Measurements from ENCODE around the gene TTC17. TPM values are rescaled to one million over a fixed set of nuclear protein-coding genes. Genes with fewer than 3 reads are reported as not detected.

Gene TTC17
- total RNA-seq, 2 experiments from 2014 or later: 48.7 to 51.2 TPM

DNA sequence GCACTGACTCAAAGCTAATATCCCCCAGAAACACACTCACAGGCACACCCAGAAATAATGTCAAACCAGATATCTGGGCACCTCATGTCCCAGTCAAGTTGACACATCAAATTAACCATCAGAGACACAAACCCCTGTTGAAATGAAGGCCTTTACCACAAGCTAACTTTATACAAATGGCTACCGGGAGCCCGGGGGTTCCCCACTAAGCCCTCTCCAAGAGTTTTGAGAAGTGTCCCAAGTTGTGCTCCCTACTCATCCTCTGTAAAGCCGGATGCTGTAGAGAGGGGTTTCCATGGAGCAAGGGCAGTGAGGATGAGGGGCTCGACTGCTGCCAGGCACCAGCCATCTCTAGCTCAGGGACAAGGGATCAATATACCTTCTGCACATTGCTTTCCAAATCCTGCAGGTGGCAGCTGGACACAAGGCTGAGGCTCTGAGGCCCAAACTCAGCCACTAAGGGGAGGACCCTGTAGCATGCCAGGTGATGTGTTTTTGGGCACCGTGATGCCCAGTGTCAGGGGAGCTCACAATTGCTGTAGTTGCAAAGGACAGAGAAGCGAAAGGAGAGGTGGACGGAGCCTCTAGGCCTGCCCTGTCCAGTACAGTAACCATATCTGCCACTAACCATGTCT is 145.7 kb downstream of the TTC17 start:
- ChIA-PET POLR2A (interaction anchor here (1.5 kb wide), 1 partner anchor 8 kb away, joined by 3 read pairs; no protein-coding TSS in a partner anchor), CTCF (interaction anchor here (0.8 to 3.6 kb wide), 5 partner anchors 12 to 346 kb away, joined by 3 to 12 read pairs (median 6); no protein-coding TSS in a partner anchor)
- H3K27me3 Mint-ChIP-seq: peaks cover 4% of the 10 kb centered on the region
- DNase-seq (peak; percentile 11), ATAC-seq (peak; percentile 45)
- H3K27ac Mint-ChIP-seq: no peak overlapping the region
- H3K4me3 Mint-ChIP-seq: no peak overlapping the region
- intact Hi-C loops (cut with micrococcal nuclease): no loop called here
- H3K9me3 Mint-ChIP-seq: no peaks in the 10 kb centered on the region
- TF ChIP-seq, protein P1, sequence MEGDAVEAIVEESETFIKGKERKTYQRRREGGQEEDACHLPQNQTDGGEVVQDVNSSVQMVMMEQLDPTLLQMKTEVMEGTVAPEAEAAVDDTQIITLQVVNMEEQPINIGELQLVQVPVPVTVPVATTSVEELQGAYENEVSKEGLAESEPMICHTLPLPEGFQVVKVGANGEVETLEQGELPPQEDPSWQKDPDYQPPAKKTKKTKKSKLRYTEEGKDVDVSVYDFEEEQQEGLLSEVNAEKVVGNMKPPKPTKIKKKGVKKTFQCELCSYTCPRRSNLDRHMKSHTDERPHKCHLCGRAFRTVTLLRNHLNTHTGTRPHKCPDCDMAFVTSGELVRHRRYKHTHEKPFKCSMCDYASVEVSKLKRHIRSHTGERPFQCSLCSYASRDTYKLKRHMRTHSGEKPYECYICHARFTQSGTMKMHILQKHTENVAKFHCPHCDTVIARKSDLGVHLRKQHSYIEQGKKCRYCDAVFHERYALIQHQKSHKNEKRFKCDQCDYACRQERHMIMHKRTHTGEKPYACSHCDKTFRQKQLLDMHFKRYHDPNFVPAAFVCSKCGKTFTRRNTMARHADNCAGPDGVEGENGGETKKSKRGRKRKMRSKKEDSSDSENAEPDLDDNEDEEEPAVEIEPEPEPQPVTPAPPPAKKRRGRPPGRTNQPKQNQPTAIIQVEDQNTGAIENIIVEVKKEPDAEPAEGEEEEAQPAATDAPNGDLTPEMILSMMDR (IDR thresholded peaks at IDR 0.05): no peak
- peaks cover 5% of the 10 kb centered on the region for H3K4me1 Mint-ChIP-seq (ENCODE audit: low read depth)
- no peaks in the 10 kb centered on the region for H3K36me3 Mint-ChIP-seq (ENCODE audit: low read depth)

DNA sequence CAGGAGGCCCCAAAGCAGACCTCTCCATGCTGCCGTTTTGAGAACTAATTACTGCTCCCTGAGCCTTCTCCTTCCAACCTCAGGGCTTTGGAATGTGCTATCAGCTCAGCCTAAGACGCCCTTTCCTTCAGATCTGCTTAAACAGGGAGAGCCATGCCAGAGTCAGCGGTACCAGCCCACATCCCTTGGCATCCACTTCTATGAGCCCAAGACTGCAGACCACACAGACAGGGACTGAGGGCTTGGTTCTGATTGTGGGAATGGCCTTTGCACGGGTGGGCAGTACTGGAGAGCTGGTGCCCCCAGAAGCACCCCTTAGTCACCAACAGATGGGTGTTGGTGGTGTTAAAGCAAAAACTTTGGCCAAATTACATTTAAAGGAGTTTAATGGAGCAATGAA is 146.5 kb downstream of the TTC17 start:
- no peak overlapping the region for H3K4me3 Mint-ChIP-seq
- TF ChIP-seq, protein P1 (IDR thresholded peaks at IDR 0.05): no peak
- intact Hi-C loops (cut with micrococcal nuclease): no loop called here
- CTCF ChIA-PET: interaction anchor here (1.3 to 3.6 kb wide), 3 partner anchors 62 to 346 kb away, joined by 5 to 12 read pairs (median 12); no protein-coding TSS in a partner anchor
- peaks cover 5% of the 10 kb centered on the region for H3K4me1 Mint-ChIP-seq (ENCODE audit: low read depth)
- H3K36me3 Mint-ChIP-seq (ENCODE audit: low read depth): no peaks in the 10 kb centered on the region
- no peak for DNase-seq
- peaks cover 4% of the 10 kb centered on the region for H3K27me3 Mint-ChIP-seq
- POLR2A ChIA-PET: interaction anchor here (1.5 kb wide), 1 partner anchor 8 kb away, joined by 3 read pairs; no protein-coding TSS in a partner anchor
- no peak for ATAC-seq
- no peak overlapping the region for H3K27ac Mint-ChIP-seq
- no peaks in the 10 kb centered on the region for H3K9me3 Mint-ChIP-seq

DNA sequence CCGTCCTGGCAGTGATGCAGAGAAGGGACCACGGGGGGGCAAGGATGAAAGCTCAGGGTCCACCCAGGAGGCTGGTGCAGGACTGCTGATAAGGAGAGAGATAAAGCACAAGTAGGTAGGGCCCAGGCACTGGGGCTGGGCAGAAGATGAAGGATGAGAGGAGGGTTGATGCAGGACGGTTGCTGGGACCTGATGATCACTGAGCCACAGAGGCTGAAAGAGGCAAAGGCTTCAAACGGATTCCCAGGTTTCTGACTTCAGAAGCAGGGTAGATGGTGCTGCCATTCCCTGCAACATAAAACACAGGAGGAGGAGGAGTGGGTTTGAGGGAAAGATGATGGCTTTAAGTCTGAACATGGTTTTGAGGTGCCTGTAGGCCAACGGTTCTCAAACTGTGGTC is 148.5 kb downstream of the TTC17 start:
- H3K36me3 Mint-ChIP-seq (ENCODE audit: low read depth): no peaks in the 10 kb centered on the region
- POLR2A ChIA-PET: no interaction called here
- CTCF ChIA-PET: interaction anchor here (0.6 kb wide), 1 partner anchor 325 kb away, joined by 3 read pairs; no protein-coding TSS in a partner anchor
- ATAC-seq (no peak), DNase-seq (no peak)
- TF ChIP-seq, protein P1 (IDR thresholded peaks at IDR 0.05): no peak
- H3K9me3 Mint-ChIP-seq: no peaks in the 10 kb centered on the region
- no peak overlapping the region for H3K4me3 Mint-ChIP-seq
- no peaks in the 10 kb centered on the region for H3K27me3 Mint-ChIP-seq
- H3K27ac Mint-ChIP-seq: no peak overlapping the region
- H3K4me1 Mint-ChIP-seq (ENCODE audit: low read depth): peaks cover 5% of the 10 kb centered on the region
- intact Hi-C loops (cut with micrococcal nuclease): no loop called here

DNA sequence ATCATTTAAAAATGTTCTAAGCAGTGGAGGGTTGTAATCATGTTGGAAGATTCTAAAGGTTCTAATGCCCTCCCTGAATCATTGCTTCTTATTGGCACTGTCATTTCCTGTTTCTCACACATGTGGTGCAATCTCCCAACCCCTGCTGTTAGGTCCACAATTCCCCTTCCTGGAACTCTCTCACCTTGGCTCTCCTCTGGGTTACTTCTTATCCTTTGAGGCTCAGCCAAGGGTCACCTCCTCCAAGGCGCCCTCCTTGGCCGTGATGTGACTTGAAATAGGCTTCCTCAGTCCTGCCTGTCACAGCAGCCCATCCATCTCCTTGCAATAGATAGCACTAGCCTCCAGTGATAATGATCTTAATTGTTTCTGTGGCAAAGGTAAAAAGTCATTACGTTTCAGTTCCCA is 149.8 kb downstream of the TTC17 start:
- POLR2A ChIA-PET: no interaction called here
- CTCF ChIA-PET: no interaction called here
- intact Hi-C loops (cut with micrococcal nuclease): no loop called here
- DNase-seq (no peak), ATAC-seq (peak; percentile 27)
- H3K4me1 Mint-ChIP-seq (ENCODE audit: low read depth): peaks cover 5% of the 10 kb centered on the region
- no peak overlapping the region for H3K27ac Mint-ChIP-seq
- no peak overlapping the region for H3K4me3 Mint-ChIP-seq
- H3K36me3 Mint-ChIP-seq (ENCODE audit: low read depth): no peaks in the 10 kb centered on the region
- peaks cover 1% of the 10 kb centered on the region for H3K9me3 Mint-ChIP-seq
- no peaks in the 10 kb centered on the region for H3K27me3 Mint-ChIP-seq
- TF ChIP-seq, protein P1 (IDR thresholded peaks at IDR 0.05): no peak

DNA sequence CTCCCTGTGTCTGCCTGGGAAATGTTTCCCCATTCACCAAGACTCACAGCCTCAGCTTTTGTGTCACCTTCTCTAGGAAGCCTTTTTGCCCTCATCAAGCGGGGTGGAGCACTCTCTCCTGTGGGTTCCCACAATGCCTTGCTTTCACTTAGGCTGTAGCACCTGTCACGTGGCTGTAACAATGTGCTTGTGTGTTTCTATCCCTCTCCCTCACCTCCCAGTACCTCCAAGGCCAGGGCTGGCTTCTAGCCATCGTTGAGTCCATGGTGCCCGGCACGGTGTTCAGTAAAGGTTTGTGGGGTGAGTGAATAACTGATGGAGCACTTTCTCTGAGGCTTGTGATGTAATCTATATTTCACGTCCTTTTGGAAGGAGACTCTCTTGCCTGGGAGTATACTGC is 153.2 kb downstream of the TTC17 start:
- no peak overlapping the region for H3K4me3 Mint-ChIP-seq
- H3K4me1 Mint-ChIP-seq (ENCODE audit: low read depth): peaks cover 5% of the 10 kb centered on the region
- H3K36me3 Mint-ChIP-seq (ENCODE audit: low read depth): no peaks in the 10 kb centered on the region
- ChIA-PET POLR2A (interaction anchor here (0.7 kb wide), 1 partner anchor 71 kb away, joined by 3 read pairs; no protein-coding TSS in a partner anchor), CTCF (no interaction called here)
- peaks cover 4% of the 10 kb centered on the region for H3K27me3 Mint-ChIP-seq
- no peak overlapping the region for H3K27ac Mint-ChIP-seq
- DNase-seq (no peak), ATAC-seq (no peak)
- TF ChIP-seq, protein P1 (IDR thresholded peaks at IDR 0.05): no peak
- intact Hi-C loops (cut with micrococcal nuclease): no loop called here
- peaks cover 1% of the 10 kb centered on the region for H3K9me3 Mint-ChIP-seq

Measured in activated CD8-positive, alpha-beta T cell treated with anti-CD3 and anti-CD28 coated beads for 36 hours (primary cell).